HG02981 (cell line): ENCODE data around the gene MBD6.
A peak's percentile ranks its signal among the peaks of the same experiment; 100 is the strongest.
"Not testable (repeated sequence)": the region's sequence is repeated elsewhere in the genome, so short reads cannot be mapped to it uniquely, and the experiment has no call there.

Experiments used
- ATAC-seq: cut with Tn5 transposase; IDR thresholded peaks from one replicate; pipeline ENCODE4 v1.9.1; 2021; ENCODE audit warnings: mild to moderate bottlenecking, moderate library complexity; ENCODE audit not compliant: unreplicated experiment

Gene MBD6

DNA sequence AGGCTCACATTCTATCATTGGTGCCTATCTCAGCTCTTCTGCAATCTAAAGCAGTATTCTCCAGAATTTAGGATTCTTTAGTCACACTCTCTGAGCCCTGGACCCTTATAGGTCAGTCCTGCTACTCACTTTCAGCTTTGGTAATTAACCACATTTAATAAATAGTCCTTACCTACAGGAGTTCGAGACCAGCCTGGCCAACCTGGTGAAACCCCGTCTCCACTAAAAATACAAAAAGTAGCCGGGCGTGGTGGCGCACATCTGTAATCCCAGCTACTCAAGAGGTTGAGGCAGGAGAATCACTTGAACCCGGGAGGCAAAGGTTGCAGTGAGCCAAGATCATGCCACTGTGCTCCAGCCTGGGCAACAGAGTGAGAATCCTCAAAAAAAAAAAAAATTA lies 8.9 kb upstream of the MBD6 start:
- not testable (repeated sequence) for ATAC-seq

DNA sequence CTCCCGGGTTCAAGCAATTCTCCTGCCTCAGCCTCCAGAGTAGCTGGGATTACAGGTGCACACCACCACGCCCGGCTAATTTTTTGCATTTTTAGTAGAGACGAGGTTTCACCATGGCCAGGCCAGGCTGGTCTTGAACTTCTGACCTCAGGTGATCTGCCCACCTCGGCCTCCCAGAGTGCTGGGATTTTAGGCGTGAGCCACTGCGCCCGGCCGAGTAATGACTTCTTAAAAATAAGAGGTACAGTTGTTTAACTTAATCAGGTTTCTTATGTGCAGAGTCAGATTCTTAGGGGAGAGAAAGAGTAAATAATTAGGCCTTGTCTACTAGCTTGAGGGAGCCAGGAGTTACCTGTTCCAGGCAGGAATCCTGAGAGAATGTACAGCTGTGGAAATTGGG lies 8.4 kb upstream of the MBD6 start:
- not testable (repeated sequence) for ATAC-seq

DNA sequence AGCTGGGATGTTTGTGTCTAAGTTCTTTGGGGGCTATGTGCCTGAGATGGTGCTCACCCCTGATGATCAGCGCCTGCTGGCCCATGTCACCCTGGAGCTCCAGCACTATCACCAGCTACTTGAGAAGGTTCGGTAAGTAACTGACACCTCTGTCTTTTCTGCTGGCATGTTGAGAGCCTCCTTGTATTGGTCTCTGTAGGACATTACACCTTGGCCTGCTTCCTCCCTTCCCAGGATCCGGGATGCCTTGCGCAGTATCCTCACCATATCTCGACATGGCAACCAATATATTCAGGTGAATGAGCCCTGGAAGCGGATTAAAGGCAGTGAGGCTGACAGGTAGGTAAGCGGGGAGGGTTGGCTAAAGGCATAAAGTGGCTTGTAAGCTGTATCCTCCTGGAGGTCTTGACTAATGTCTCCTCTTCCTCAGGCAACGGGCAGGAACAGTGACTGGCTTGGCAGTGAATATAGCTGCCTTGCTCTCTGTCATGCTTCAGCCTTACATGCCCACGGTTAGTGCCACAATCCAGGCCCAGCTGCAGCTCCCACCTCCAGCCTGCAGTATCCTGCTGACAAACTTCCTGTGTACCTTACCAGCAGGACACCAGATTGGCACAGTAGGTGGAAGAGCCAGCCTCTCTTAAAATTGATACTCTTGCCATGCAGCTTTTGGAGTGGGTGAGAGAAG lies 7.8 kb upstream of the MBD6 start:
- no peak for ATAC-seq

DNA sequence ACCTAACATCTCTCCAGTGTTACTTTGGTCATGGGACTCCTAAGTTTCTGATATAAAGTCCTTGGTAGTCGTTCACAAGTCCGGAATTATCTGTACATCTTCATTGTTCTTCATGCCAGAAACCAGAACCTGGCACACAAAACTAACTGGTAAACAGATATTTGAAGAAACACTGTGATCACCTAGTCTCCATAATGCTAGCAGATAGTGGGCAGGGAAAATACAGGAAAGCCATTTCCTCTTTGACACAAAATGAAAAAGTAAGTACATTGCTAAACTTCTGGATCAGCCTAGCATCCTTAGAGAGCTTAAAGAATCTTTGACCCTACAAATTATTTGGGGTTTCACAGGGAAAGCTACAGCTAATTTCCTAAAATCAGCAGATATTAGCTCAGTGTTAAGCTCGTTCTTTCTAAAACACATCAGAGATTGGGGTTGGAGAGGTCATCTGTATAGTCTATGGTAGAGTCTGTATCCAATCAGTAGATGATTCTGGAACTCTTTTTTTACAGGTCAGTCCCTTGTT lies 7.2 kb upstream of the MBD6 start:
- ATAC-seq, result no peak

DNA sequence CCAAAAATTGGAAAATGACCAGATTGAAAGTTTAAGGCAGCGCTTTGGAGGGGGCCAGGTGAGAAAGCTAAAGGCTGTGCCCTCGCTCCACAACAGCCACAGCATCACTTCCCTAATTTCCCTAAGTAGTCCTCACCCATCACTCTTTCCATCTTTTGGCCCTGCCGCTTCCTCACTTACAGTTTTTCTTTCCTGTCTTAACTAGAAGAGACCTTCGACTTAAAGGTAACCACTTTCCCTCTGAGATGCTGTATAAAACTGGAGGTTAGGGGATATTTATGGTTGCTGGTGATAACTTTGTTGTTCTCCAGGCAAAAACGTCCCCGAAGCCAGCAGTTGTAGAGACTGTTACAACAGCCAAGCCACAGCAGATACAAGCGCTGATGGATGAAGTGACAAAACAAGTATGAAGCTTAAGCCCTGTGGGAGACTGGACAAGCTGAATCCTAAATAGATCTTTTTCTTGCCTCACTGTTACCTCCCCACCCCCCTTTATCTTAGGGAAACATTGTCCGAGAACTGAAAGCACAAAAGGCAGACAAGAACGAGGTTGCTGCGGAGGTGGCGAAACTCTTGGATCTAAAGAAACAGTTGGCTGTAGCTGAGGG lies 6.6 kb upstream of the MBD6 start:
- no peak for ATAC-seq

DNA sequence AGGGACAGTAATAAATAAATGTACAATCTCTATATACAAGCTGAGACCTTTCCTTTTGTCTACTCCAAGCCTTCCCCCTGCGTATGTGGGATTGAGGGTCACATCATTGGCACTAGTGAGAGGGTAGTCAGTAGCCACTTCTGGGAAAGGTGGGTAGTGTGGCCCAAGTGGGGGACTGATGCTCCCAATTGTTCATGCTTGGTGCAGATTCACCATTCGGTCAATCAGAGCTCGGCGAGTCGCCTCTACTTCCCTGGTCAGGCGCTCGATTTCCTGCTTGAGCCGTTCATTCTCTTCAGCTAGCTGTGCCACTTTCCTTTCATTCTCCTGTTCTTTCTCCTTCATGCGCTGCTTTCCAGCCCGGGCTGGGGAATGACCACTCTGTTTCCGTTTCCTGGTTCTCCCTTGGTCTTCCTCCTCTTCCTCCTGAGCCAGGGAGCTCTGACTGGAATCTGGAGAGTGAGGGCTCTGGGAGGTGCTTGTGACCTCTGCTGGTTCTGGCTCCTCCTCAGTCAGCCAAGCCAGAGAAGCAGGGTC lies 5.9 kb upstream of the MBD6 start:
- ATAC-seq, result no peak

DNA sequence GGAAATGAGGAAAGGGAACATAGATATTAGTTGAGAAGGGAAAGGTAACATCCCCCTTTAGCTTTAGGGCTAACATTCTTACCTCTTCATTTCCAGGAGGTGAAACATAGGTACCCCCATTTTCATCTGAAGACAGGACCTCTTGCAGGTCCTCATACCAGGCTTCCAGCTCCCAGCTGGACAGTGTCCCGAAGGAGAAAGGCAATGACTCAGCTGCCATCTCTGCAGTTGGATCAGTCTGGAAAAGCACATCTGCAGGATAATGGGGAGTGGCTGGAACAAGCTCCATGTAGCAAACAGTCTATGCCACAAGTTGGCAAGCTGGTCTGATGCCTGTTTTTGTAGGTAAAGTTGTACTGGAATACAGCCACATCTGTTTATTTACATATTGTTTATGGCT lies 5.4 kb upstream of the MBD6 start:
- ATAC-seq, result no peak

DNA sequence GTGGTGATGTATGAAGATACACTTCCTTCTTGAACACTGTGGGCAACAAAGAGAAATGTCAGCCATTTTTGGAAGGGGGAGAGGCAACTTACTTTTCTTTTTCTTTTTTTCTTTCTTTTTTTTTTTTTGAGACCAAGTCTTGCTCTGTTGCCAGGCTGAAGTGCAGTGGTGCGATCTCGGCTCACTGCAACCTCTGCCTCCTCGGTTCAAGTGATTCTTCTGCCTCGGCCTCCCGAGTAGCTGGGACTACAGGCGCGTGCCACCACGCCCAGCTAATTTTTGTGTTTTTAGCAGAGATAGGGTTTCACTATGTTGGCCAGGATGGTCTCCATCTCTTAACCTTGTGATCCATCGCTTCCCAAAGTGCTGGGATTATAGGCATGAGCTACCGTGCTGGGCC lies 4.9 kb upstream of the MBD6 start:
- ATAC-seq, result not testable (repeated sequence)

DNA sequence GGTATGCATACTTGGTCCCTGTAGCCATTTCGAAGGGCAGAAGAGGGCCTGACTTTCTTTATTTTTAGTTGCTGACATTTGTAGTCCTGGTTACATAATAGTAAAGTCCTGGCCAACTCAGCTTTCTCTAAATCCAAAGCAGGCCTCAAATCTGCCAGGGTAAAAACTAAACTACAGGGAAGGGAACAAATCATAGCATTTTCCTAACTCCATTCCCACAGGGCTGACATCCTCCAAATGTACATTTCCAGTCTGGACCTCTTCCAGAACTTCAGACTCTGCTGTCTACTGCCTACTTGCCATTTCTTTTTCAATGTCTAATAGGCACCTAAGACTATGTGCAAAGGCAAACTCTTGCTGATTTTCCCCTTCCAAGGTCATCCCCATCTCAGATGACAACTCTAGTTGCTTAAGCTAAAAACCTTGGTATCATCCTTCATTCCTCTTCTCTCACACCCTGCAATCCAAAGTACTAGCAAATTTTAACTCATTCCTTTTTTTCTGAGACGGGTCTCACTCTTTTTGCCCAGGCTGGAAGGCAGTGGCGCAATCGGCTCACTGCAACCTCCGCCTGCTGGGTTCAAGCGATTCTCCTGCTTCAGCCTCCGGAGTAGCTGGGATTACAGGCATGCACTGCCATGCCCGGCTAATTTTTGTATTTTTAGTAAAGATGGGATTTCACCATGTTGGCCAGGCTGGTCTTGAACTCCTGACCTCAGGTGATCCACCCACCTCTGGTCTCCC lies 4.3 kb upstream of the MBD6 start:
- ATAC-seq, result no peak

DNA sequence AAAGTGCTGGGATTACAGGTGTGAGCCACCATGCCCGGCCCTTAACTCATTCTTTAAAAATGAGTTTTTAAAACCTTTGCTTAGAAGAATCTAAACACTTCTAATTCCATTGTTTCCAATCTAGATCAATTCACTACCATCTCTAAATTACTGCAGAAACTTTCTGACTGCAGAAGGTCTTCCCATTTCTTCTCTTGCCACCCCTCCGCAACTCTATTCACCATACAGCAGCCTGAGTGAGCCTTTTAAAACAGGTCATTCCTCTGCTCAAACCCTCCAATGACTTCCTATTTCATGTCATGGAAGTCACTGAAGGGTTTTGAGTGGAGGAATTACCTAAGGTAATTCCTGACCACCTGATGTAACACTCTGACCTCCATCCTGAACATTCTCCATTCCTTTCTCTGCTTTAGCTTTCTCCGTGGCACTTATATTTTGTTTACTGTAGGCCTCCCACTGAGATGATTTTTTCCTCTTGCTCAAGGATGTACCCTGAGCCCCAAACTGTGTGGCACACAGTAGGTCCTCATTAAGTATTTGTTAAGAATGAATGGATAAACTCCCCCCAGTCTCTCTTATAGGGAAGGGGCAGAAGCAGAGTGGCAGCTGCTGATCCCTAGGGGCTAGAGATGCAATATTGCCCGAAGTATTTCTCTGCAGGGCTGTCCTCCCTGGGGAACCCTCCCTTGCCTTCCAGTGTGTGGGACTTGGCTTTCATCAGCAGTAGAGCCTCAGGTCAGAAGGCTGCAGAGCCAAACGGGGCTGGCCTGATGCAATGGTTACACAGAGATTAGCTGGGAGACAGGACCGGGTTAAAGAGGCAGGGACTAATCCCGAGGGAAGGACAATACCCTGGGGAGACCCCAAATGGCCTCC lies 3.5 kb upstream of the MBD6 start:
- no peak for ATAC-seq

DNA sequence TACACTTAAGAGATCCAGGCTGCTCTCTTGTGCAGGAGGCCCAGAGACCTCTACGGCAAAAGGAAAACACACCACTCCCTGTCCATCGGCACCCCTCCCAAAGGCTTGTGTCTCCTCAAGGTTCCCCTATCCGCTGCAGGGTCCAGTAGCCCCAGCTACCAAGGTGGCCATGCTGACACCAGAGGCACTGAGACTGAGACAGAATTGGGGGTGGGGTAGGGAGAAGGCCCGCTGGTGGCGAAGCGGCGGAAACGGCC lies 2.9 kb upstream of the MBD6 start:
- no peak for ATAC-seq

DNA sequence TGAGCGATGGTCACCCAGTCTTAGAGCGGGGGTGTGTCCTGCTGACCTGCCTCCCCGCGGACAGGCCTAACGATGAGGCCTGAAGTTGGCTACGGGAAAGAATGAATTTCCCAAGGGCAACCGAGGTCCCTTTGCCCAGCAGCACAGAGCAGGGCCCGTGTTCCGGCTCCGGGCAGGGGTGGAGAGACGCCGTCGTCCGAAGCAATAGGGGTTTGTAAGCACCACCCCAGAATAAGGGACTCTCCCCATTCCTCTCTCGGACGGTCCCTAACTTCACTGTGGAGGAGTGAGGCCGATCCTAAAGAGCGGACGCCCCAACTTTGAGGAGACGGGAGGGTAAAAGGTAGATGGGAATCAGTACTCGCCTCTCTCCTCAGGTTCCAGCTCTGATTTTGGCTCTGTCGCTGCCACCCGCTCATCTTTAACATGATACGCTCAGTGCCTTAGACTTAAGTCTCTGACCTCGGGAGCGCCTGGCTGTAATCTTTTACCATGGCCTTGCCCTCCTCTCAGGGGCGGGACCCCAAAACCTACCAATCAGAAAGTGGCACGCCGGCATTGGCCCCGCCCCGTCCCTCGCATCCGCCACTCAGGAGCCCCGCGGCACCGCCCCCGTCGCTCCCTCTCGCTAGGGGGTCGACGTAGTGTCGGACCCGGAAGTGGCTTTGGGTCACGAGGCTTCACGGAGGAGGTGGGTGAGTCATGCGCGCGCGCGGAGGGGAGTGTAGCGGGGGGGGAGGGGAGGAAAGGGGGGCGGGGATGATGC lies 2.4 kb upstream of the MBD6 start, which contains the start of gene DDIT3:
Gene DDIT3, minus strand, starts transcription at position 462 of the 766 bp plus-strand sequence. CDS start 3,108 bp downstream, outside the sequence.
- ATAC-seq, result peak; percentile 66

DNA sequence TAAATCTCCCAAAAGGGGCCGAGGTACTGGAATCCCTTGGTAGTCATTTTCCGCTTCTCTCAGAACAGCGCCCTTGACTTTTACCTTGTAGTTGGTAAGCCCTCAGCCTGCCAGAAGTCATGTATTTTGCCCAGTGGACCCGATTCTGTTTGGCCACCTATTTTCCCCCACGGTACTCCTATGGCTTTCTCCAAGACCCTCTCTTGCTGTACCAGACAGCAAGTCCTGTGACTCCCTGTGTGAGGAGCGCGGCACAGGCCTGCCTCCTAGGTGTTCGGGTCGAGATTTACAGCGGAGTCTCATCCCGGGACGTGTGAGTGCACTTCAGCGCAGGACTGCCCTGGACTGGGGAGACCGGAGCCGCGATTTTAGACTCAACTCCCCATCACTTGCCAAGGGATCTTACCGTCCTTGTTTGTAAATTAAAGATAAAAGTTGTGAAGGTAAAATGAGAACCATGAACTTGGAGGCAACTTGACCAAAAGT lies 1.1 kb upstream of the MBD6 start:
- no peak for ATAC-seq

DNA sequence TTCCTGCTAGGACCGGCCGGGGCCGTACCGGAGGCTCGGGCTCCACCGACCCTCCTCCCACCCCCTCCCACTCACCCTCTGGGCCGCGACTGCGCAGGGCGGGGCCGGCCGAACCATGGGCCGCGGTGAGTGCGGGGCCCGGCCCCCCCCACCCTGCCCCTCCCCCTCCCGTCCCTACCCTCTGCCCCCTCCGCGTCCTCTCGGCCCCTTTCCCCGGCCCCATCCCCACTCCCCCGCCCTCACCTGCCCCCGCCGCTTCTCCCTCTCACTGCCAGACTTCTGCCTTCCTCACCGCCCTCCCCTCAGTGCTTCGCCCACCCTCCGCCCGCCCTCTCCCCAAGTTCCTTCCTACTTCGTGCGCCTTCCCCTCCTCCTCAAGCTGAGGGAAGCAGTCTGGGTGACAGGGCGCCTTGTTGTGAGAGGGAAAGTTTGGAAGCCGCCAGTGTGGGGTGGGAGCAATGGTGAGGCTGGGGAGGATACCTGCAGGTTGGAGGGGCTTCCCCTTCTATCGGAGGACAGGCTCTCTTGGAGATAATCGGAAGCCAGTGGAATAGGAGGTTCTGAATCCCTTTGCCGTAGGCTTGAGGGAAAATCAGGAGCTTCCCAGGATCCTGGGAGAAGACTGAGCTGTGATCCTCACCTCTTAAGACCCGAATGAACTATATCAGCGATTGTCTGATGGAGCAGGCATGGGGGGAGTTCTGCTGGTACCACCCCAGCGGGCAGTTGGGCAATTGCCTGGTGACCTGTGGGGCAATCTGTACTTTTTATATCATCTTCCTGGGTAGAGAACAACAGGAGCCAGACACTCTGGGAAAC lies 472 bp downstream of the MBD6 start:
- ATAC-seq, result no peak

DNA sequence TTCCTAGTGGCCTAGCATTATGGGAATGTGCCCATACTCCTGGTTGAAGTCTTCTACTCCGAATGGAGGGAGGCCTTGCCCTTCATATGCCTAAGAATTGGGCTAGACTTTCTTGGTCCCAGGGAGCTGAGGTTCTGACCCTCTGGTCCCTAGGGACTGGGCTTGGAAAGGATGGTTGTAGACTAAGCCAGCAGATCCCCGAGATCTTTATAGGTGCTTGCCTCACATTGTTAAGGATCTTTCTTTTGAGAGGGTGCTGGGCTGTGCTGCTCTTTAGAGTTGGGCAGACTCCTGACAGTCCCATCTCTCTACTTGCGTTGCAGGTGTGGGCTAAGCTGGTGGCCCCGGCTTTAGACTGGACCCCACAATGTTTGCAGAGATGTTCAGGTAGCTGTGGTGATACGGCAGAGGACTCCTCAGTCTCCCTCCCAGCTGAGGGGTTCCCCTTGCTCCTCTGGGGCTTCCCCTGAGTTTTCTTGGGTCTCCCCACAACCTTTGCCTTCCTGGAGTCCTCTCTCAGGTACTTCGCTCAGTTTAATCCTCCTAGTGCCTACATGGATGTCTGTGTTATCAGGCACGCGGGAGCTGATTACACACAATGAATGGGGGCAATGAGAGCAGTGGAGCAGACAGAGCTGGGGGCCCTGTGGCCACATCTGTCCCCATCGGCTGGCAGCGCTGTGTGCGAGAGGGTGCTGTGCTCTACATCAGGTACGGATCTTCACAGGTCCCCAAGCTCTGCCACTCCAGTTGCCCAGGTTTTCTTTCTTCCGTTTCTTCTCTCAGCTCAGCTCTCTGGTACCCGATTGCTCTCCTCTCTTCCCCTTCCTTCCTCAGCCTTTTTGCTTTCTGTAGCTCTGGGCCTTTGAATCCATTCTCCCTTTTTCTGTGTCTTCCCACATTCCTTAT lies 1.3 kb downstream of the MBD6 start:
- no peak for ATAC-seq

DNA sequence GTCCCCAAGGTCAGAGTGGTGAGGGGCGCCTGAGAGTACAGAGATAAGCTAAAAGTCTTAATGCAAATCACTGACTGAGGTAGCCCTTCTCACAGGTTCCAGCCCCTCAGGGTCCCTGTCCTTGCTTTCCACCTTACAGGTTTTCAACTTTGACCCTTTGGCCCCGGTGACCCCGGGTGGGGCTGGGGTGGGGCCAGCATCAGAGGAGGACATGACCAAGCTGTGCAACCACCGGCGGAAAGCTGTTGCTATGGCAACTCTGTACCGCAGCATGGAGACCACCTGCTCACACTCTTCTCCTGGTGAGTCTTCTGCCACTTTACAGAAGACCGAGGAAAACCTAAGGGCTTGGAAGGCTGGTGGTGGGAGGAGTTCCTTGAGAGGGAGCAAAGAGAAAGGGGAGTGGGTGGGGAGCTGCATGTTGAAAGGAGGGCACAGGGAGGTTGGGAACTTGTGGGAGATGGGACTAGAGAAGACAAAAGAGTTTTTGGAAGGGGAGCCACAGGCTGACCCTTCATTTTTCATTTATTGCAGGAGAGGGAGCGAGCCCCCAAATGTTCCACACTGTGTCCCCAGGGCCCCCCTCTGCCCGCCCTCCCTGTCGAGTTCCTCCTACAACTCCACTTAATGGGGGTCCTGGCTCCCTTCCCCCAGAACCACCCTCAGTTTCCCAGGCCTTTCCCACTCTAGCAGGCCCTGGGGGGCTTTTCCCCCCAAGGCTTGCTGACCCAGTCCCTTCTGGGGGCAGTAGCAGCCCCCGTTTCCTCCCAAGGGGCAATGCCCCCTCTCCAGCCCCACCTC lies 2.4 kb downstream of the MBD6 start:
- no peak for ATAC-seq
